Measurements from ENCODE around the gene MKRN2. TPM values are rescaled to one million over a fixed set of nuclear protein-coding genes. Genes with fewer than 3 reads are reported as not detected.

The MKRN2 gene
- total RNA-seq, 6 experiments from 2014 or later, result 8.8 to 12.8 (median 10.9) TPM

GRCh38 chr3:12561397-12561796 is 4.5 kb downstream of the MKRN2 start:
- H3K4me1 ChIP-seq, result peaks cover 0 to 20% (median 8%) of the 10 kb centered on the region in 4 donors
- H3K27ac ChIP-seq, result no peak overlapping the region
- ATAC-seq (no peak), DNase-seq (no peak)
- H3K27me3 ChIP-seq, result no peaks in the 10 kb centered on the region
- no peak overlapping the region for H3K4me3 ChIP-seq
- no peaks in the 10 kb centered on the region for H3K36me3 ChIP-seq
- intact Hi-C loops (cut with DNase I), result no loop called here
- H3K9me3 ChIP-seq, result no peaks in the 10 kb centered on the region
- 87% methylated on average over 2 of the region's 2 CpGs for WGBS (ENCODE audit: insufficient coverage, low coverage, low lambda C conversion rate, missing lambda C conversion rate)
- no peak for TF ChIP-seq CTCF (IDR thresholded peaks at IDR 0.05)
- TF ChIP-seq POLR2A (IDR thresholded peaks at IDR 0.05), result no peak

GRCh38 chr3:12562451-12562850 is 5.6 kb downstream of the MKRN2 start:
- Histone ChIP-seq H3K9me3 (no peaks in the 10 kb centered on the region), H3K4me1 (peaks cover 0 to 19% (median 8%) of the 10 kb centered on the region in 4 donors), H3K27me3 (no peaks in the 10 kb centered on the region), H3K36me3 (no peaks in the 10 kb centered on the region), H3K27ac (no peak overlapping the region), H3K4me3 (no peak overlapping the region)
- WGBS (ENCODE audit: insufficient coverage, low coverage, low lambda C conversion rate, missing lambda C conversion rate), result 89% methylated on average over 1 of the region's 1 CpG
- DNase-seq (no peak), ATAC-seq (no peak)
- TF ChIP-seq CTCF (IDR thresholded peaks at IDR 0.05) (no peak), POLR2A (IDR thresholded peaks at IDR 0.05) (no peak)
- intact Hi-C loops (cut with DNase I), result no loop called here

- H3K4me1 ChIP-seq, result no peaks in the 10 kb centered on the region
- TF ChIP-seq CTCF (IDR thresholded peaks at IDR 0.05) (no peak), POLR2A (IDR thresholded peaks at IDR 0.05) (no peak)
- no peaks in the 10 kb centered on the region for H3K27me3 ChIP-seq
- no peak overlapping the region for H3K4me3 ChIP-seq
- no peak overlapping the region for H3K27ac ChIP-seq
- peaks cover 0 to 28% (median 15%) of the 10 kb centered on the region in 4 donors for H3K36me3 ChIP-seq
- ATAC-seq (no peak), DNase-seq (no peak)
- intact Hi-C loops (cut with DNase I), result no loop called here
- H3K9me3 ChIP-seq, result no peaks in the 10 kb centered on the region
Observed at GRCh38 chr3:12566976-12567375, 10.1 kb downstream of the MKRN2 start.

GRCh38 chr3:12568747-12569146 is 11.9 kb downstream of the MKRN2 start:
- no peak for TF ChIP-seq POLR2A (IDR thresholded peaks at IDR 0.05)
- no peak for TF ChIP-seq CTCF (IDR thresholded peaks at IDR 0.05)
- Histone ChIP-seq H3K27ac (no peak overlapping the region), H3K4me1 (no peaks in the 10 kb centered on the region), H3K4me3 (no peak overlapping the region), H3K36me3 (peaks cover 0 to 45% (median 30%) of the 10 kb centered on the region in 4 donors), H3K27me3 (no peaks in the 10 kb centered on the region), H3K9me3 (no peaks in the 10 kb centered on the region)
- ATAC-seq (no peak), DNase-seq (no peak)
- intact Hi-C loops (cut with DNase I), result no loop called here
- WGBS (ENCODE audit: insufficient coverage, low coverage, low lambda C conversion rate, missing lambda C conversion rate), result 91% methylated on average over 3 of the region's 3 CpGs

GRCh38 chr3:12569836-12570235 is 12.9 kb downstream of the MKRN2 start:
- Histone ChIP-seq H3K9me3 (no peaks in the 10 kb centered on the region), H3K4me3 (no peak overlapping the region), H3K27ac (no peak overlapping the region), H3K4me1 (no peaks in the 10 kb centered on the region), H3K27me3 (no peaks in the 10 kb centered on the region), H3K36me3 (peaks cover 0 to 56% (median 36%) of the 10 kb centered on the region in 4 donors)
- WGBS (ENCODE audit: insufficient coverage, low coverage, low lambda C conversion rate, missing lambda C conversion rate), result 100% methylated on average over 2 of the region's 6 CpGs
- ATAC-seq (no peak), DNase-seq (no peak)
- intact Hi-C loops (cut with DNase I), result no loop called here
- TF ChIP-seq CTCF (IDR thresholded peaks at IDR 0.05), result no peak
- TF ChIP-seq POLR2A (IDR thresholded peaks at IDR 0.05), result no peak

All from right lobe of liver (tissue), 6 donors.